Measurements from ENCODE around the gene ZNF664. TPM values are rescaled to one million over a fixed set of nuclear protein-coding genes. Genes with fewer than 3 reads are reported as not detected.

Gene ZNF664
- total and polyA plus RNA-seq, 2 donors (not counting 1 experiment from before 2014, with no cell fraction given), result 14.3 to 47.1 TPM

- ATAC-seq (ENCODE audit: low read depth) (no peak), DNase-seq (no peak)
- Mint-ChIP-seq H3K27ac (no peak overlapping the region), H3K9me3 (ENCODE audit: insufficient read depth) (no peaks in the 10 kb centered on the region), H3K27me3 (no peaks in the 10 kb centered on the region), H3K4me3 (no peak overlapping the region), H3K4me1 (peaks cover 20% of the 10 kb centered on the region)
- H3K4me2 ChIP-seq (replicated peaks; ENCODE audit: low read depth, low read length, poor library complexity, severe bottlenecking), result no peak overlapping the region
- H3K27ac ChIP-seq (ENCODE audit: low read length in 2 of 2), result no peak overlapping the region
- H3K9ac ChIP-seq (ENCODE audit: low read length), result no peak overlapping the region
- H3K4me3 ChIP-seq (ENCODE audit: control extremely low read depth in 1 of 5, extremely low read depth in 1 of 5, insufficient read depth in 1 of 5, low read depth in 2 of 5, low read length in 4 of 5), result no peak overlapping the region
- H3K36me3 ChIP-seq (replicated peaks in 1 of 2; ENCODE audit: control extremely low read depth in 1 of 2, control insufficient read depth in 1 of 2, extremely low read depth in 1 of 2, insufficient read depth in 2 of 2, low read length in 1 of 2), result no peaks in the 10 kb centered on the region
- peaks cover 38% of the 10 kb centered on the region for H4K20me1 ChIP-seq (ENCODE audit: control insufficient read depth, insufficient read depth, low read length, poor library complexity, severe bottlenecking)
- H3K27me3 ChIP-seq (replicated peaks in 1 of 4; ENCODE audit: control extremely low read depth in 1 of 4, control insufficient read depth in 3 of 4, insufficient read depth in 4 of 4, low read length in 3 of 4), result no peaks in the 10 kb centered on the region
- no peak overlapping the region for H2AFZ ChIP-seq (ENCODE audit: insufficient read depth, low read depth, low read length, poor library complexity, severe bottlenecking)
- peaks cover 13% of the 10 kb centered on the region in 2 donors for H3K4me1 ChIP-seq (ENCODE audit: control insufficient read depth in 2 of 2, insufficient read depth in 2 of 2, low read length in 2 of 2)
- peaks cover 40% of the 10 kb centered on the region for H3K79me2 ChIP-seq (ENCODE audit: control insufficient read depth, insufficient read depth, low read length)
- ChIA-PET POLR2A (no interaction called here), CTCF (interaction anchor here (1.3 to 7.0 kb wide), 3 partner anchors 11 to 78 kb away, joined by 4 to 72 read pairs (median 16); no protein-coding TSS in a partner anchor)
- no peak for TF ChIP-seq CTCF (IDR thresholded peaks at IDR 0.05)
- TF ChIP-seq EZH2 (IDR thresholded peaks at IDR 0.05; ENCODE audit: borderline replicate concordance, insufficient read depth, low read depth, low read length, poor library complexity, severe bottlenecking), result no peak
- intact Hi-C loops (cut with micrococcal nuclease), result loop anchor here (5.0 kb wide), 1 partner anchor 180 kb away; no protein-coding TSS in a partner anchor
- 94% methylated on average over 7 of the region's 7 CpGs for WGBS (ENCODE audit: insufficient coverage)
- H3K9me3 ChIP-seq (ENCODE audit: control extremely low read depth in 1 of 3, control insufficient read depth in 2 of 3, insufficient read depth in 1 of 3, low read length in 2 of 3), result no peaks in the 10 kb centered on the region
These were observed 9.3 kb downstream of the ZNF664 start for GRCh38 chr12:123982269-123982668.

- POLR2A ChIA-PET, result no interaction called here
- peaks cover 40% of the 10 kb centered on the region for H3K79me2 ChIP-seq (ENCODE audit: control insufficient read depth, insufficient read depth, low read length)
- H2AFZ ChIP-seq (ENCODE audit: insufficient read depth, low read depth, low read length, poor library complexity, severe bottlenecking), result no peak overlapping the region
- Mint-ChIP-seq H3K9me3 (ENCODE audit: insufficient read depth) (no peaks in the 10 kb centered on the region), H3K4me1 (peaks cover 22% of the 10 kb centered on the region), H3K4me3 (no peak overlapping the region), H3K27me3 (no peaks in the 10 kb centered on the region), H3K27ac (no peak overlapping the region)
- H4K20me1 ChIP-seq (ENCODE audit: control insufficient read depth, insufficient read depth, low read length, poor library complexity, severe bottlenecking), result peaks cover 38% of the 10 kb centered on the region
- WGBS (ENCODE audit: insufficient coverage), result 72% methylated on average over 6 of the region's 7 CpGs
- no peak overlapping the region for H3K4me2 ChIP-seq (replicated peaks; ENCODE audit: low read depth, low read length, poor library complexity, severe bottlenecking)
- no peaks in the 10 kb centered on the region for H3K9me3 ChIP-seq (ENCODE audit: control extremely low read depth in 1 of 3, control insufficient read depth in 2 of 3, insufficient read depth in 1 of 3, low read length in 2 of 3)
- DNase-seq (peak; percentile 70), ATAC-seq (ENCODE audit: low read depth) (peak; percentile 71)
- H3K27me3 ChIP-seq (replicated peaks in 1 of 4; ENCODE audit: control extremely low read depth in 1 of 4, control insufficient read depth in 3 of 4, insufficient read depth in 4 of 4, low read length in 3 of 4), result no peaks in the 10 kb centered on the region
- intact Hi-C loops (cut with micrococcal nuclease), result loop anchor here (5.0 kb wide), 1 partner anchor 182 kb away; no protein-coding TSS in a partner anchor
- CTCF ChIA-PET, result interaction anchor here (0.6 to 7.0 kb wide), 15 partner anchors 10 to 394 kb away, joined by 3 to 72 read pairs (median 3); no protein-coding TSS in a partner anchor
- H3K4me3 ChIP-seq (ENCODE audit: control extremely low read depth in 1 of 5, extremely low read depth in 1 of 5, insufficient read depth in 1 of 5, low read depth in 2 of 5, low read length in 4 of 5), result no peak overlapping the region
- TF ChIP-seq EZH2 (IDR thresholded peaks at IDR 0.05; ENCODE audit: borderline replicate concordance, insufficient read depth, low read depth, low read length, poor library complexity, severe bottlenecking) (no peak), CTCF (IDR thresholded peaks at IDR 0.05) (peak; percentile 72)
- H3K4me1 ChIP-seq (ENCODE audit: control insufficient read depth in 2 of 2, insufficient read depth in 2 of 2, low read length in 2 of 2), result peaks cover 13 to 14% of the 10 kb centered on the region in 2 donors
- no peak overlapping the region for H3K9ac ChIP-seq (ENCODE audit: low read length)
- H3K27ac ChIP-seq (ENCODE audit: low read length in 2 of 2), result no peak overlapping the region
- H3K36me3 ChIP-seq (replicated peaks in 1 of 2; ENCODE audit: control extremely low read depth in 1 of 2, control insufficient read depth in 1 of 2, extremely low read depth in 1 of 2, insufficient read depth in 2 of 2, low read length in 1 of 2), result peaks cover 0 to 12% of the 10 kb centered on the region in 2 experiments
These were observed 10.9 kb downstream of the ZNF664 start for GRCh38 chr12:123983822-123984485.
